Caco-2 (cell line): ENCODE data around the gene AREL1. TPM values are rescaled to one million over a fixed set of nuclear protein-coding genes. Genes with fewer than 3 reads are reported as not detected.

ENCODE experiments used
- BruUV-seq: library from RNA; stranded (reverse); fragments of 400-500 nt; replicated peaks from 2 replicates; lab custom pipeline; 2021; lab: Mats Ljungman, UMichigan
- CTCF ChIA-PET: fragments of 300-600 bp; sonication (Branson Sonifier 250); formaldehyde crosslinking; loops from one replicate; lab custom pipeline; 2022; ENCODE audit warnings: antibody characterized with exemption; lab: Charles Lee
- POLR2A ChIA-PET: fragments of 300-600 bp; sonication (Branson Sonifier 250); formaldehyde crosslinking; loops from one replicate; lab custom pipeline; 2022; ENCODE audit warnings: antibody characterized with exemption; lab: Charles Lee
- DNase-seq, 2 experiments: peaks; one replicate each; pipeline versions ENCODE4 v3.0.0 to v3.0.0-alpha.2; 2020 to 2022
- H3K27me3 ChIP-seq: replicated peaks from 2 replicates; pipeline ENCODE4 v1.6.0; 2011; ENCODE audit warnings: low read length; ENCODE audit not compliant: control insufficient read depth, insufficient read depth
- H3K36me3 ChIP-seq: 2 replicates; pipeline ENCODE4 v1.5.1; 2011; ENCODE audit warnings: low read length; ENCODE audit not compliant: control insufficient read depth, insufficient read depth
- H3K4me1 ChIP-seq: fragments of 250-450 bp; sonication (Bioruptor Pico); 2 replicates; pipeline ENCODE4 v1.5.1; 2020; ENCODE audit warnings: mild to moderate bottlenecking
- H3K4me3 ChIP-seq: 2 replicates; pipeline ENCODE4 v1.5.1; 2011; ENCODE audit warnings: low read depth, mild to moderate bottlenecking, control low read depth, low read length
- H3K9me3 ChIP-seq: fragments of 250-450 bp; sonication (Bioruptor Pico); 2 replicates; pipeline ENCODE4 v1.5.1; 2020; ENCODE audit warnings: mild to moderate bottlenecking, moderate library complexity
- H3K27ac Mint-ChIP-seq: one replicate; pipeline ENCODE4 v1.8.0; 2022; ENCODE audit warnings: mixed read lengths; ENCODE audit not compliant: unreplicated experiment
- H3K27me3 Mint-ChIP-seq: one replicate; pipeline ENCODE4 v1.8.0; 2022; ENCODE audit warnings: mixed read lengths; ENCODE audit not compliant: insufficient read depth, unreplicated experiment
- H3K36me3 Mint-ChIP-seq: one replicate; pipeline ENCODE4 v1.8.0; 2022; ENCODE audit warnings: mild to moderate bottlenecking, mixed read lengths; ENCODE audit not compliant: insufficient read depth, unreplicated experiment
- H3K4me1 Mint-ChIP-seq: one replicate; pipeline ENCODE4 v1.8.0; 2022; ENCODE audit warnings: low read depth, mixed read lengths; ENCODE audit not compliant: unreplicated experiment
- H3K4me3 Mint-ChIP-seq: one replicate; pipeline ENCODE4 v1.8.0; 2022; ENCODE audit warnings: mild to moderate bottlenecking, moderate library complexity, mixed read lengths; ENCODE audit not compliant: unreplicated experiment
- H3K9me3 Mint-ChIP-seq: one replicate; pipeline ENCODE4 v1.8.0; 2022; ENCODE audit warnings: mixed read lengths; ENCODE audit not compliant: unreplicated experiment
- intact Hi-C: fragments of 100-400 bp; cut with micrococcal nuclease; formaldehyde crosslinking; loops from one replicate; pipeline ENCODE4 v1.10.0; 2022; ENCODE audit not compliant: unreplicated experiment
- total RNA-seq: library from RNA; stranded (reverse); gene quantifications from 2 replicates; pipeline ENCODE4 v1.2.3, GENCODE V29; 2022
- TF ChIP-seq, protein P1 (sequence below), 2 experiments: fragments of 200-600 bp in 1 of 2; IDR thresholded peaks; 1 replicate in 1 of 2; 2 replicates in 1 of 2; pipeline versions ENCODE4 v1.5.1 to v1.8.0; 2011 to 2022; ENCODE audit warnings: antibody characterized with exemption in 1 of 2, control low read depth in 1 of 2, inconsistent platforms in 1 of 2, low read depth in 1 of 2, low read length in 1 of 2, mild to moderate bottlenecking in 1 of 2, moderate library complexity in 1 of 2; ENCODE audit not compliant: insufficient read depth in 1 of 2, severe bottlenecking in 1 of 2, unreplicated experiment in 1 of 2

Gene AREL1
- total RNA-seq, 1 experiment from 2014 or later, result 38.0 TPM

DNA sequence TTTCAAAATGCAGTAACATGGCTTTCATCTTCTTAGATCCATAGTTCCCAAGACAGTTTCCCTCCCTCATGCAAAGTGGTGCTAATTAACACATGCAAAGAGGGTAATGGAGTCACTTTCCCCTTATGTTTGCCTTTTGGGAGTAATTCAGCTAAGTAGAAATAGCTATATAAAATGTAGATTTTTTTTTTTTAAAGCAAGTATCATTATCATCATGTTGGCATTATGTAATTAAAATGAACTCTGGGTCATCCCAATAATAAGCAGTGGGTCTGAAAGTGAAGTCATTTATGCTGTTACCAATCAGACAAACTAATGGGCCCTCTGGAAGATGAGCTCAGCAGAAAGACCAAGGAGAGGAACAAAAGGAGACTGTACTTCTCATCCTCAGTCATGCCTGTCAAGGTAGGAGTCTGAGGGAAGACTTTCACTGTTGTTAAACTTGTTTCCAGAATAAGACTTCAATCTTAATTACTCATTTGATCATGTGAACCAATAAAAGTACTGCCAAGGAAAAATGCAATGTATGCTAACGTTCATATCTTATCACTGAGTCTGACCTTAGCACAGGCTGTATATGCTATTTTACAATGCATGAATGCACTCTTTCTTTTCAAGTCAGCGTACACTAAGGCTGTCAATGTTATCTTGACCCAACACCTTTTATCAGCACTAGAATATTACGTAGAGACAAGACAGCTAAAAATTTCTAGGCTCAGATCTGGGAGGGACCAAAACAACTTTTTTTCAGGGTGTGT, 26.8 kb downstream of the AREL1 start:
- peaks cover 20% of the 10 kb centered on the region for H3K4me1 ChIP-seq
- ChIA-PET CTCF (interaction anchor here (0.5 to 1.3 kb wide), 3 partner anchors 74 to 650 kb away, joined by 3 to 5 read pairs (median 5); partner anchors contain the start of gene LTBP2), POLR2A (interaction anchor here (1.0 kb wide), 1 partner anchor 77 kb away, joined by 3 read pairs; the partner anchor contains the start of gene YLPM1)
- Mint-ChIP-seq H3K4me3 (no peak overlapping the region), H3K27me3 (no peaks in the 10 kb centered on the region), H3K36me3 (peaks cover 62% of the 10 kb centered on the region), H3K9me3 (no peaks in the 10 kb centered on the region), H3K27ac (no peak overlapping the region), H3K4me1 (peaks cover 16% of the 10 kb centered on the region)
- DNase-seq, result peak in 1 of 2 experiments; percentile 29
- TF ChIP-seq, protein P1, sequence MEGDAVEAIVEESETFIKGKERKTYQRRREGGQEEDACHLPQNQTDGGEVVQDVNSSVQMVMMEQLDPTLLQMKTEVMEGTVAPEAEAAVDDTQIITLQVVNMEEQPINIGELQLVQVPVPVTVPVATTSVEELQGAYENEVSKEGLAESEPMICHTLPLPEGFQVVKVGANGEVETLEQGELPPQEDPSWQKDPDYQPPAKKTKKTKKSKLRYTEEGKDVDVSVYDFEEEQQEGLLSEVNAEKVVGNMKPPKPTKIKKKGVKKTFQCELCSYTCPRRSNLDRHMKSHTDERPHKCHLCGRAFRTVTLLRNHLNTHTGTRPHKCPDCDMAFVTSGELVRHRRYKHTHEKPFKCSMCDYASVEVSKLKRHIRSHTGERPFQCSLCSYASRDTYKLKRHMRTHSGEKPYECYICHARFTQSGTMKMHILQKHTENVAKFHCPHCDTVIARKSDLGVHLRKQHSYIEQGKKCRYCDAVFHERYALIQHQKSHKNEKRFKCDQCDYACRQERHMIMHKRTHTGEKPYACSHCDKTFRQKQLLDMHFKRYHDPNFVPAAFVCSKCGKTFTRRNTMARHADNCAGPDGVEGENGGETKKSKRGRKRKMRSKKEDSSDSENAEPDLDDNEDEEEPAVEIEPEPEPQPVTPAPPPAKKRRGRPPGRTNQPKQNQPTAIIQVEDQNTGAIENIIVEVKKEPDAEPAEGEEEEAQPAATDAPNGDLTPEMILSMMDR (IDR thresholded peaks at IDR 0.05; ENCODE audit: insufficient read depth in 1 of 2, low read depth in 1 of 2, low read length in 1 of 2, severe bottlenecking in 1 of 2, unreplicated experiment in 1 of 2), result no peak
- H3K4me3 ChIP-seq, result no peak overlapping the region
- BruUV-seq, result no TSS peak
- H3K9me3 ChIP-seq, result no peaks in the 10 kb centered on the region
- H3K36me3 ChIP-seq, result peaks cover 1% of the 10 kb centered on the region
- no peaks in the 10 kb centered on the region for H3K27me3 ChIP-seq
- intact Hi-C loops, result no loop called here

DNA sequence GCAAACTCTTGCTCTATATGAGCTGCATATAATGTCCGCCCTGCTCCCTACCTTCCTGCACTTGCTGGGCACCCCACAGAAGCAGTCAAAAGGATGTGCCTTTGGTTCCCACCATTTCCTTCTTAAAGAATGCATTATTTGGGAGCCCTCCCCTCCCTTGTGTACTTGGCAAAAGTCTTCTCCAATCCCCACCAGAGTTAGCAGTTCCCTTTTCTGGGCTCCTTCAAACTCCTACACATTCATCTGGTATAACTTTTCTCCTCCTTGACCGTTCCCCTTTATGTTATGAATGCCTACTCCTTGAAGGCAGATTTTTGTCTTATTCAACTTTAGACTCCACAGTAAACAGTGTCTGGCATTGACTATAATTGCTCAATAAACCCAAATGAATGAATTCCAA, 27.8 kb downstream of the AREL1 start:
- Histone ChIP-seq H3K4me1 (peaks cover 20% of the 10 kb centered on the region), H3K4me3 (no peak overlapping the region), H3K27me3 (no peaks in the 10 kb centered on the region), H3K36me3 (peaks cover 1% of the 10 kb centered on the region), H3K9me3 (no peaks in the 10 kb centered on the region)
- H3K27ac Mint-ChIP-seq, result no peak overlapping the region
- H3K4me1 Mint-ChIP-seq, result peaks cover 16% of the 10 kb centered on the region
- intact Hi-C loops, result no loop called here
- DNase-seq, result no peak
- ChIA-PET CTCF (no interaction called here), POLR2A (no interaction called here)
- H3K9me3 Mint-ChIP-seq, result no peaks in the 10 kb centered on the region
- no TSS peak for BruUV-seq
- TF ChIP-seq, protein P1 (IDR thresholded peaks at IDR 0.05; ENCODE audit: insufficient read depth in 1 of 2, low read depth in 1 of 2, low read length in 1 of 2, severe bottlenecking in 1 of 2, unreplicated experiment in 1 of 2), result no peak
- H3K36me3 Mint-ChIP-seq, result peaks cover 56% of the 10 kb centered on the region
- no peak overlapping the region for H3K4me3 Mint-ChIP-seq
- H3K27me3 Mint-ChIP-seq, result no peaks in the 10 kb centered on the region

- Mint-ChIP-seq H3K4me3 (no peak overlapping the region), H3K36me3 (peaks cover 52% of the 10 kb centered on the region), H3K27me3 (no peaks in the 10 kb centered on the region), H3K27ac (no peak overlapping the region), H3K4me1 (peaks cover 16% of the 10 kb centered on the region), H3K9me3 (no peaks in the 10 kb centered on the region)
- CTCF ChIA-PET, result no interaction called here
- intact Hi-C loops, result no loop called here
- Histone ChIP-seq H3K9me3 (no peaks in the 10 kb centered on the region), H3K36me3 (peaks cover 1% of the 10 kb centered on the region), H3K4me1 (peaks cover 20% of the 10 kb centered on the region), H3K27me3 (no peaks in the 10 kb centered on the region), H3K4me3 (no peak overlapping the region)
- no peak for DNase-seq
- POLR2A ChIA-PET, result no interaction called here
- TF ChIP-seq, protein P1 (IDR thresholded peaks at IDR 0.05; ENCODE audit: insufficient read depth in 1 of 2, low read depth in 1 of 2, low read length in 1 of 2, severe bottlenecking in 1 of 2, unreplicated experiment in 1 of 2), result no peak
- no TSS peak for BruUV-seq
These were observed 28.4 kb downstream of the AREL1 start for GRCh38 chr14:74684434-74684833.
